ENCODE results near the gene DMC1. TPM values are rescaled to one million over a fixed set of nuclear protein-coding genes. Genes with fewer than 3 reads are reported as not detected.
A peak's percentile ranks its signal among the peaks of the same experiment; 100 is the strongest.

Gene DMC1
- total RNA-seq, 1 experiment from 2014 or later = 3.8 TPM

GRCh38 chr22:38519453-38520250 is 50.3 kb downstream of the DMC1 start:
- Histone ChIP-seq H3K4me1 (ENCODE audit: low read length) (peaks cover 3% of the 10 kb centered on the region; the same call in 1 of the 2 replicates), H4K20me1 (ENCODE audit: insufficient read depth, low read depth, low read length) (no peaks in the 10 kb centered on the region), H3K27me3 (ENCODE audit: low read length) (no peaks in the 10 kb centered on the region), H3K9me2 (replicated peaks; ENCODE audit: insufficient read depth, low read length) (no peaks in the 10 kb centered on the region), H3K4me2 (ENCODE audit: low read depth, low read length, poor library complexity, severe bottlenecking) (no peak overlapping the region), H3K36me3 (ENCODE audit: insufficient read depth, low read length) (no peaks in the 10 kb centered on the region), H3K27ac (ENCODE audit: low read length) (no peak overlapping the region), H3K9ac (ENCODE audit: low read length) (no peak overlapping the region), H3K4me3 (ENCODE audit: low read length) (no peak overlapping the region), H2AFZ (ENCODE audit: low read length) (no peak overlapping the region), H3K79me2 (ENCODE audit: low read length) (no peaks in the 10 kb centered on the region), H3K9me3 (ENCODE audit: low read length) (no peaks in the 10 kb centered on the region)
- DNase-seq = no peak

DNA sequence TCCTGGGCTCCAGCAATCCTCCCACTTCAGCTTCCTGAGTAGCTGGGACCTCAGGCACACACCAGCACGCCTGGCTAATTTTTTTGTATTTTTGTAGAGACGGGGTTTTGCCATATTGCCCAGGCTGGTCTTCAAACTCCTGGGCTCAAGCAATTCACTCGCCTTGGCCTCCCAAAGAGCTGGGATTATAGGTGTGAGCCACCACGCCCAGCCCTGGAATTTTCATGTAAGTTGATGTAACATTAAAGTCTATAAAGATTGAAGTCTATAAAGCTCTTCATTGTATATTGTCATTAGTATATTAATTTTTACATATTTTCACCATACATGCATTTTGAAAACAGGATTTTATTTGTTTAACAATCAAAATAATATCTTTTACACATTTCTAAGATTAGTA is 51.4 kb downstream of the DMC1 start:
- no peak overlapping the region for H3K4me3 ChIP-seq (ENCODE audit: low read length)
- H3K9me3 ChIP-seq (ENCODE audit: low read length) = no peaks in the 10 kb centered on the region
- H3K36me3 ChIP-seq (ENCODE audit: insufficient read depth, low read length) = no peaks in the 10 kb centered on the region
- DNase-seq = no peak
- no peaks in the 10 kb centered on the region for H3K79me2 ChIP-seq (ENCODE audit: low read length)
- H3K27ac ChIP-seq (ENCODE audit: low read length) = no peak overlapping the region
- H3K9me2 ChIP-seq (replicated peaks; ENCODE audit: insufficient read depth, low read length) = no peaks in the 10 kb centered on the region
- no peaks in the 10 kb centered on the region for H4K20me1 ChIP-seq (ENCODE audit: insufficient read depth, low read depth, low read length)
- no peak overlapping the region for H2AFZ ChIP-seq (ENCODE audit: low read length)
- no peak overlapping the region for H3K4me2 ChIP-seq (ENCODE audit: low read depth, low read length, poor library complexity, severe bottlenecking)
- H3K4me1 ChIP-seq (ENCODE audit: low read length) = peaks cover 3% of the 10 kb centered on the region; the same call in 1 of the 2 replicates
- H3K9ac ChIP-seq (ENCODE audit: low read length) = no peak overlapping the region
- H3K27me3 ChIP-seq (ENCODE audit: low read length) = no peaks in the 10 kb centered on the region

GRCh38 chr22:38513063-38513462 is 56.9 kb downstream of the DMC1 start:
- Histone ChIP-seq H3K9me2 (replicated peaks; ENCODE audit: insufficient read depth, low read length) (no peaks in the 10 kb centered on the region), H4K20me1 (ENCODE audit: insufficient read depth, low read depth, low read length) (no peaks in the 10 kb centered on the region), H3K4me2 (ENCODE audit: low read depth, low read length, poor library complexity, severe bottlenecking) (no peak overlapping the region), H3K36me3 (ENCODE audit: insufficient read depth, low read length) (no peaks in the 10 kb centered on the region), H3K4me3 (ENCODE audit: low read length) (no peak overlapping the region), H3K27me3 (ENCODE audit: low read length) (no peaks in the 10 kb centered on the region), H3K27ac (ENCODE audit: low read length) (no peak overlapping the region), H3K4me1 (ENCODE audit: low read length) (no peaks in the 10 kb centered on the region), H3K9ac (ENCODE audit: low read length) (no peak overlapping the region), H3K9me3 (ENCODE audit: low read length) (no peaks in the 10 kb centered on the region), H2AFZ (ENCODE audit: low read length) (no peak overlapping the region), H3K79me2 (ENCODE audit: low read length) (no peaks in the 10 kb centered on the region)
- DNase-seq = peak; percentile 67

- no peaks in the 10 kb centered on the region for H3K9me2 ChIP-seq (replicated peaks; ENCODE audit: insufficient read depth, low read length)
- no peaks in the 10 kb centered on the region for H3K36me3 ChIP-seq (ENCODE audit: insufficient read depth, low read length)
- H2AFZ ChIP-seq (ENCODE audit: low read length) = no peak overlapping the region
- no peaks in the 10 kb centered on the region for H3K9me3 ChIP-seq (ENCODE audit: low read length)
- peaks cover 6% of the 10 kb centered on the region for H3K79me2 ChIP-seq (ENCODE audit: low read length)
- peaks cover 8% of the 10 kb centered on the region for H3K4me1 ChIP-seq (ENCODE audit: low read length)
- no peak overlapping the region for H3K4me3 ChIP-seq (ENCODE audit: low read length)
- H3K4me2 ChIP-seq (ENCODE audit: low read depth, low read length, poor library complexity, severe bottlenecking) = no peak overlapping the region
- H3K27ac ChIP-seq (ENCODE audit: low read length) = no peak overlapping the region
- no peaks in the 10 kb centered on the region for H3K27me3 ChIP-seq (ENCODE audit: low read length)
- H3K9ac ChIP-seq (ENCODE audit: low read length) = no peak overlapping the region
- no peak for DNase-seq
- H4K20me1 ChIP-seq (ENCODE audit: insufficient read depth, low read depth, low read length) = no peaks in the 10 kb centered on the region
These were observed 59.5 kb downstream of the DMC1 start for GRCh38 chr22:38510416-38510970.

- Histone ChIP-seq H4K20me1 (ENCODE audit: insufficient read depth, low read depth, low read length) (peaks cover 26% of the 10 kb centered on the region), H2AFZ (ENCODE audit: low read length) (peak within 1 kb of the TSS; percentile 82), H3K9me3 (ENCODE audit: low read length) (no peaks in the 10 kb centered on the region), H3K27me3 (ENCODE audit: low read length) (no peaks in the 10 kb centered on the region), H3K27ac (ENCODE audit: low read length) (peak within 1 kb of the TSS; percentile 91), H3K36me3 (ENCODE audit: insufficient read depth, low read length) (peaks cover 36% of the 10 kb centered on the region), H3K9me2 (replicated peaks; ENCODE audit: insufficient read depth, low read length) (no peaks in the 10 kb centered on the region), H3K4me3 (ENCODE audit: low read length) (peak within 1 kb of the TSS; percentile 79), H3K4me2 (ENCODE audit: low read depth, low read length, poor library complexity, severe bottlenecking) (peak within 1 kb of the TSS; percentile 84), H3K79me2 (ENCODE audit: low read length) (peaks cover 48% of the 10 kb centered on the region), H3K9ac (ENCODE audit: low read length) (peak within 1 kb of the TSS; percentile 99), H3K4me1 (ENCODE audit: low read length) (peaks cover 38% of the 10 kb centered on the region)
- peak; percentile 98 for DNase-seq
These were observed 63.6 kb downstream of the DMC1 start, which contains the start of gene DDX17 for GRCh38 chr22:38506118-38506962. TSS of gene DDX17 (minus strand) at chr22:38506311.

- no peaks in the 10 kb centered on the region for H3K9me2 ChIP-seq (replicated peaks; ENCODE audit: insufficient read depth, low read length)
- no peaks in the 10 kb centered on the region for H3K27me3 ChIP-seq (ENCODE audit: low read length)
- peak overlapping the region; percentile 79 for H3K4me3 ChIP-seq (ENCODE audit: low read length)
- H4K20me1 ChIP-seq (ENCODE audit: insufficient read depth, low read depth, low read length) = peaks cover 31% of the 10 kb centered on the region
- no peak overlapping the region for H2AFZ ChIP-seq (ENCODE audit: low read length)
- H3K79me2 ChIP-seq (ENCODE audit: low read length) = peaks cover 53% of the 10 kb centered on the region
- H3K9ac ChIP-seq (ENCODE audit: low read length) = peak overlapping the region; percentile 99
- H3K4me1 ChIP-seq (ENCODE audit: low read length) = peaks cover 38% of the 10 kb centered on the region
- peak; percentile 72 for DNase-seq
- peak overlapping the region; percentile 91 for H3K27ac ChIP-seq (ENCODE audit: low read length)
- H3K9me3 ChIP-seq (ENCODE audit: low read length) = no peaks in the 10 kb centered on the region
- peaks cover 41% of the 10 kb centered on the region for H3K36me3 ChIP-seq (ENCODE audit: insufficient read depth, low read length)
- peak overlapping the region; percentile 84 for H3K4me2 ChIP-seq (ENCODE audit: low read depth, low read length, poor library complexity, severe bottlenecking)
These were observed 64.4 kb downstream of the DMC1 start for GRCh38 chr22:38505541-38506117.

- H3K4me1 ChIP-seq (ENCODE audit: low read length) = peaks cover 38% of the 10 kb centered on the region
- peak; percentile 63 for DNase-seq
- peak overlapping the region; percentile 99 for H3K9ac ChIP-seq (ENCODE audit: low read length)
- H3K27ac ChIP-seq (ENCODE audit: low read length) = peak overlapping the region; percentile 91
- H3K79me2 ChIP-seq (ENCODE audit: low read length) = peaks cover 55% of the 10 kb centered on the region
- H3K4me2 ChIP-seq (ENCODE audit: low read depth, low read length, poor library complexity, severe bottlenecking) = peak overlapping the region; percentile 84
- peak overlapping the region; percentile 79 for H3K4me3 ChIP-seq (ENCODE audit: low read length)
- no peak overlapping the region for H2AFZ ChIP-seq (ENCODE audit: low read length)
- peaks cover 31% of the 10 kb centered on the region for H4K20me1 ChIP-seq (ENCODE audit: insufficient read depth, low read depth, low read length)
- H3K9me2 ChIP-seq (replicated peaks; ENCODE audit: insufficient read depth, low read length) = no peaks in the 10 kb centered on the region
- H3K27me3 ChIP-seq (ENCODE audit: low read length) = no peaks in the 10 kb centered on the region
- peaks cover 46% of the 10 kb centered on the region for H3K36me3 ChIP-seq (ENCODE audit: insufficient read depth, low read length)
- H3K9me3 ChIP-seq (ENCODE audit: low read length) = no peaks in the 10 kb centered on the region
These were observed 65.0 kb downstream of the DMC1 start for GRCh38 chr22:38504731-38505540.
